22Rv1 (cell line): ENCODE results near the gene IGHMBP2.

Experiments used
- ZFX ChIP-seq: fragments of 450-650 bp; IDR thresholded peaks from 2 replicates; pipeline ENCODE4 v1.6.1; 2017; ENCODE audit warnings: antibody characterized with exemption, borderline replicate concordance
- TF ChIP-seq, protein P1 (sequence below): fragments of 450-650 bp; IDR thresholded peaks from 2 replicates; pipeline ENCODE4 v1.5.1; 2017; ENCODE audit warnings: mild to moderate bottlenecking

DNA sequence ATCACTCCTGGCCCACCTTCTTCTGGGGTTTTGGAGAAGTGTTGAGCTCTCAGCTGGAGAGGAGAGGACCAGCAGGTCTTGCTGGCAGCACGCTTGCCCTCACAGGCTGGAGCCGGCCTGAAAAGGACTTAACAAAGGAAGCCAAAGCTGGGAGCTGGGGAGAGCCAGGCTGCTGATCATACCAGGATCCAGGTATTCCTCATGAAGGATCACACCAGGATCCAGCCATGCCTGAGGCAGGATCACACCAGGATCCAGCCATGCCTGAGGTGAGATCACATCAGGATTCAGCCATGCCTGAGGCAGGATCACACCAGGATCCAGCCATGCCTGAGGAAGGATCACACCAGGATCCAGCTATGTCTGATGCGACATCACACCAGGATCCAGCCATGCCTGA is 60.1 kb downstream of the IGHMBP2 start:
- TF ChIP-seq, protein P1, sequence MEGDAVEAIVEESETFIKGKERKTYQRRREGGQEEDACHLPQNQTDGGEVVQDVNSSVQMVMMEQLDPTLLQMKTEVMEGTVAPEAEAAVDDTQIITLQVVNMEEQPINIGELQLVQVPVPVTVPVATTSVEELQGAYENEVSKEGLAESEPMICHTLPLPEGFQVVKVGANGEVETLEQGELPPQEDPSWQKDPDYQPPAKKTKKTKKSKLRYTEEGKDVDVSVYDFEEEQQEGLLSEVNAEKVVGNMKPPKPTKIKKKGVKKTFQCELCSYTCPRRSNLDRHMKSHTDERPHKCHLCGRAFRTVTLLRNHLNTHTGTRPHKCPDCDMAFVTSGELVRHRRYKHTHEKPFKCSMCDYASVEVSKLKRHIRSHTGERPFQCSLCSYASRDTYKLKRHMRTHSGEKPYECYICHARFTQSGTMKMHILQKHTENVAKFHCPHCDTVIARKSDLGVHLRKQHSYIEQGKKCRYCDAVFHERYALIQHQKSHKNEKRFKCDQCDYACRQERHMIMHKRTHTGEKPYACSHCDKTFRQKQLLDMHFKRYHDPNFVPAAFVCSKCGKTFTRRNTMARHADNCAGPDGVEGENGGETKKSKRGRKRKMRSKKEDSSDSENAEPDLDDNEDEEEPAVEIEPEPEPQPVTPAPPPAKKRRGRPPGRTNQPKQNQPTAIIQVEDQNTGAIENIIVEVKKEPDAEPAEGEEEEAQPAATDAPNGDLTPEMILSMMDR: no peak
- no peak for TF ChIP-seq ZFX
